OCI-LY3 (cell line): ENCODE measurements around the gene NFIB.

ENCODE experiments used
- H2AFZ ChIP-seq: fragments of 200-600, 300-600 bp; shearing (Covaris generic); 2 replicates; pipeline ENCODE4 v1.6.0; 2014; ENCODE audit warnings: antibody characterized with exemption, low read depth, low read length
- H3K27ac ChIP-seq: fragments of 200-600, 300-600 bp; sonication (generic); 2 replicates; pipeline ENCODE4 v1.5.1; 2014; ENCODE audit warnings: mild to moderate bottlenecking, low read length, moderate library complexity, mixed read lengths
- H3K27me3 ChIP-seq: fragments of 200-600, 300-600 bp; sonication (generic); 2 replicates; pipeline ENCODE4 v1.6.1; 2014; ENCODE audit warnings: low read depth, low read length, mixed read lengths
- H3K36me3 ChIP-seq: fragments of 200-600, 300-600 bp; sonication (generic); replicated peaks from 2 replicates; pipeline ENCODE3; 2014; ENCODE audit warnings: low read depth, low read length, mixed read lengths
- H3K4me1 ChIP-seq: fragments of 300-600, 200-600 bp; sonication (generic); 2 replicates; pipeline ENCODE4 v1.6.1; 2014; ENCODE audit warnings: low read length, mixed read lengths
- H3K4me2 ChIP-seq: fragments of 200-600, 300-600 bp; sonication (generic); 2 replicates; pipeline ENCODE4 v1.6.1; 2014; ENCODE audit warnings: low read length, mixed read lengths
- H3K4me3 ChIP-seq: fragments of 300-600, 200-600 bp; sonication (generic); 2 replicates; pipeline ENCODE4 v1.5.1; 2014; ENCODE audit warnings: antibody characterized with exemption, mild to moderate bottlenecking, low read length, moderate library complexity
- H3K79me2 ChIP-seq: fragments of 300-600, 200-600 bp; shearing (Covaris generic); 2 replicates; pipeline ENCODE4 v1.6.1; 2014; ENCODE audit warnings: mild to moderate bottlenecking, low read length, mixed read lengths
- H3K9ac ChIP-seq: fragments of 300-600, 200-600 bp; shearing (Covaris generic); 2 replicates; pipeline ENCODE4 v1.6.0; 2014; ENCODE audit warnings: mild to moderate bottlenecking, low read length, moderate library complexity
- H3K9me3 ChIP-seq: fragments of 200-600, 300-600 bp; shearing (Covaris generic); 2 replicates; pipeline ENCODE4 v1.6.1; 2014; ENCODE audit warnings: low read length, mixed read lengths; ENCODE audit not compliant: insufficient read depth
- H4K20me1 ChIP-seq: fragments of 200-600, 300-600 bp; sonication (generic); 2 replicates; pipeline ENCODE4 v1.6.1; 2016; ENCODE audit warnings: low read length, mixed read lengths; ENCODE audit not compliant: insufficient read depth
- CTCF ChIP-seq: fragments of 200-600, 300-600 bp; sonication (generic); IDR thresholded peaks from 2 replicates; pipeline ENCODE4 v1.5.1; 2014; ENCODE audit warnings: antibody characterized with exemption, low read length, low read depth
- EZH2phosphoT487 ChIP-seq: fragments of 200-600 bp; shearing (Covaris generic); IDR thresholded peaks from 2 replicates; pipeline ENCODE4 v1.6.1; 2018; ENCODE audit warnings: antibody characterized with exemption, mixed run types, low read depth

NFIB gene

GRCh38 chr9:14066831-14067230 is 247.1 kb downstream of the NFIB start:
- Histone ChIP-seq H3K9me3 (no peaks in the 10 kb centered on the region), H3K9ac (no peak overlapping the region), H3K79me2 (no peaks in the 10 kb centered on the region), H3K36me3 (no peaks in the 10 kb centered on the region), H3K4me3 (no peak overlapping the region), H3K27me3 (0 out of 2 replicates have a peak, but pooled peaks cover 3% of the 10 kb centered on the region), H3K4me2 (no peak overlapping the region), H2AFZ (no peak overlapping the region), H4K20me1 (no peaks in the 10 kb centered on the region), H3K4me1 (no peaks in the 10 kb centered on the region), H3K27ac (no peak overlapping the region)
- TF ChIP-seq EZH2phosphoT487 (no peak), CTCF (no peak)

- no peak overlapping the region for H3K9ac ChIP-seq
- no peak overlapping the region for H3K27ac ChIP-seq
- no peaks in the 10 kb centered on the region for H3K9me3 ChIP-seq
- TF ChIP-seq EZH2phosphoT487 = no peak
- no peaks in the 10 kb centered on the region for H3K4me1 ChIP-seq
- H3K79me2 ChIP-seq = no peaks in the 10 kb centered on the region
- H4K20me1 ChIP-seq = no peaks in the 10 kb centered on the region
- H3K4me2 ChIP-seq = no peak overlapping the region
- H2AFZ ChIP-seq = no peak overlapping the region
- H3K36me3 ChIP-seq = no peaks in the 10 kb centered on the region
- H3K4me3 ChIP-seq = no peak overlapping the region
- H3K27me3 ChIP-seq = 0 out of 2 replicates have a peak, but pooled peaks cover 3% of the 10 kb centered on the region
Measured at GRCh38 chr9:14066032-14066431, 247.9 kb downstream of the NFIB start.

GRCh38 chr9:14064940-14065339 is 249.0 kb downstream of the NFIB start:
- Histone ChIP-seq H3K27me3 (0 out of 2 replicates have a peak, but pooled peaks cover 3% of the 10 kb centered on the region), H3K27ac (no peak overlapping the region), H3K4me2 (no peak overlapping the region), H3K9ac (no peak overlapping the region), H3K79me2 (no peaks in the 10 kb centered on the region), H3K4me1 (no peaks in the 10 kb centered on the region), H4K20me1 (no peaks in the 10 kb centered on the region), H3K36me3 (no peaks in the 10 kb centered on the region), H2AFZ (no peak overlapping the region), H3K4me3 (no peak overlapping the region), H3K9me3 (no peaks in the 10 kb centered on the region)
- TF ChIP-seq EZH2phosphoT487 = no peak
- no peak for TF ChIP-seq CTCF

GRCh38 chr9:14063756-14064155 is 250.2 kb downstream of the NFIB start:
- no peak overlapping the region for H2AFZ ChIP-seq
- no peak overlapping the region for H3K9ac ChIP-seq
- H3K27ac ChIP-seq = no peak overlapping the region
- H3K27me3 ChIP-seq = 0 out of 2 replicates have a peak, but pooled peaks cover 3% of the 10 kb centered on the region
- no peak overlapping the region for H3K4me3 ChIP-seq
- TF ChIP-seq CTCF (no peak), EZH2phosphoT487 (no peak)
- no peak overlapping the region for H3K4me2 ChIP-seq
- no peaks in the 10 kb centered on the region for H3K4me1 ChIP-seq
- H4K20me1 ChIP-seq = no peaks in the 10 kb centered on the region
- H3K9me3 ChIP-seq = no peaks in the 10 kb centered on the region
- no peaks in the 10 kb centered on the region for H3K79me2 ChIP-seq
- no peaks in the 10 kb centered on the region for H3K36me3 ChIP-seq
